HepG2 (cell line): ENCODE measurements around the gene MAMLD1. TPM values are rescaled to one million over a fixed set of nuclear protein-coding genes. Genes with fewer than 3 reads are reported as not detected.
A peak's percentile ranks its signal among the peaks of the same experiment; 100 is the strongest.

Experiments used
- FOXM1 ChIP-seq: sonication (generic); formaldehyde crosslinking; IDR thresholded peaks from 2 replicates; pipeline ENCODE4 v1.5.0; 2020; ENCODE audit warnings: missing genetic modification reagents
- MIER2 ChIP-seq: IDR thresholded peaks from 2 replicates; pipeline ENCODE4 v1.6.1; 2016; ENCODE audit warnings: missing biosample characterization, missing genetic modification reagents
- MIER3 ChIP-seq: IDR thresholded peaks from 2 replicates; pipeline ENCODE4 v1.6.1; 2016; ENCODE audit warnings: missing compliant biosample characterization, borderline replicate concordance
- NKX3-1 ChIP-seq: sonication (generic); formaldehyde crosslinking; IDR thresholded peaks from 2 replicates; pipeline ENCODE4 v1.5.0; 2020; ENCODE audit warnings: missing genetic modification reagents
- PHF20 ChIP-seq: sonication (generic); formaldehyde crosslinking; IDR thresholded peaks from 2 replicates; pipeline ENCODE4 v1.5.0; 2020; ENCODE audit warnings: mild to moderate bottlenecking, missing genetic modification reagents
- SMAD1 ChIP-seq: sonication (generic); formaldehyde crosslinking; IDR thresholded peaks from 2 replicates; pipeline ENCODE4 v1.4.0; 2020; ENCODE audit warnings: missing genetic modification reagents, low read depth, mild to moderate bottlenecking, borderline replicate concordance
- TP53 ChIP-seq: sonication (generic); formaldehyde crosslinking; conservative IDR thresholded peaks from 2 replicates; pipeline ENCODE4 v1.4.0; 2020; ENCODE audit warnings: missing genetic modification reagents
- ZBTB21 ChIP-seq: sonication (generic); formaldehyde crosslinking; IDR thresholded peaks from 2 replicates; pipeline ENCODE4 v1.4.0; 2020; ENCODE audit warnings: missing genetic modification reagents
- ZBTB8A ChIP-seq: sonication (generic); formaldehyde crosslinking; IDR thresholded peaks from 2 replicates; pipeline ENCODE4 v1.4.0; 2020; ENCODE audit warnings: mild to moderate bottlenecking, low read depth, missing genetic modification reagents, borderline replicate concordance
- ZC3H4 ChIP-seq: sonication (generic); formaldehyde crosslinking; IDR thresholded peaks from 2 replicates; pipeline ENCODE4 v1.4.0; 2020; ENCODE audit warnings: missing genetic modification reagents, borderline replicate concordance
- ZNF230 ChIP-seq: sonication (generic); formaldehyde crosslinking; IDR thresholded peaks from 2 replicates; pipeline ENCODE4 v1.4.0; 2020; ENCODE audit warnings: mild to moderate bottlenecking, missing genetic modification reagents
- ZNF232 ChIP-seq: sonication (generic); formaldehyde crosslinking; IDR thresholded peaks from 2 replicates; pipeline ENCODE4 v1.4.0; 2020; ENCODE audit warnings: missing genetic modification reagents, borderline replicate concordance
- ZNF263 ChIP-seq: sonication (generic); formaldehyde crosslinking; IDR thresholded peaks from 2 replicates; pipeline ENCODE4 v1.4.0; 2020; ENCODE audit warnings: missing genetic modification reagents
- ZNF549 ChIP-seq: sonication (generic); formaldehyde crosslinking; IDR thresholded peaks from 2 replicates; pipeline ENCODE4 v1.5.0; 2020; ENCODE audit warnings: missing genetic modification reagents
- ZNF570 ChIP-seq: sonication (generic); formaldehyde crosslinking; IDR thresholded peaks from 2 replicates; pipeline ENCODE4 v1.4.0; 2020; ENCODE audit warnings: mild to moderate bottlenecking, missing genetic modification reagents, borderline replicate concordance
- ZNF572 ChIP-seq: sonication (generic); formaldehyde crosslinking; IDR thresholded peaks from 2 replicates; pipeline ENCODE4 v1.5.1; 2020; ENCODE audit warnings: mild to moderate bottlenecking, missing genetic modification reagents
- ZNF652 ChIP-seq: IDR thresholded peaks from 2 replicates; pipeline ENCODE4 v1.6.1; 2016; ENCODE audit warnings: low read depth, borderline replicate concordance
- ZNF660 ChIP-seq: sonication (generic); formaldehyde crosslinking; IDR thresholded peaks from 2 replicates; pipeline ENCODE4 v1.5.1; 2020; ENCODE audit warnings: mild to moderate bottlenecking, low read depth, missing genetic modification reagents, borderline replicate concordance
- ZNF674 ChIP-seq: sonication (generic); formaldehyde crosslinking; IDR thresholded peaks from 2 replicates; pipeline ENCODE4 v1.5.0; 2020; ENCODE audit warnings: low read depth, mild to moderate bottlenecking, missing genetic modification reagents
- ZNF7 ChIP-seq: IDR thresholded peaks from 2 replicates; pipeline ENCODE4 v1.6.1; 2016; ENCODE audit warnings: missing biosample characterization, missing genetic modification reagents
- ZNF724P ChIP-seq: sonication (generic); formaldehyde crosslinking; IDR thresholded peaks from 2 replicates; pipeline ENCODE4 v1.8.0; 2022; ENCODE audit warnings: missing genetic modification reagents, borderline replicate concordance
- ZNF781 ChIP-seq: sonication (generic); formaldehyde crosslinking; IDR thresholded peaks from 2 replicates; pipeline ENCODE4 v1.5.1; 2020; ENCODE audit warnings: borderline replicate concordance, mild to moderate bottlenecking, missing genetic modification reagents; ENCODE audit errors: not compliant biosample characterization
- polyA plus RNA-seq, 8 experiments: library from polyadenylated mRNA; depleted of rRNA in 3 of 8; stranded (reverse) in 7 of 8; unstranded in 1 of 8; fragments of >200 nt; fragmentation: Illumina TruSeq in 4 of 8; extraction: Trizol in 4 of 8; gene quantifications; 2 replicates each; pipeline versions ENCODE4 v1.2.1 to v1.2.3, GENCODE V29; 2011 to 2016; ENCODE audit warnings: low read depth in 4 of 8, missing spikeins in 1 of 8, mixed read lengths in 1 of 8; ENCODE audit not compliant: insufficient read depth in 1 of 8
- total RNA-seq, 5 experiments: library from RNA; depleted of rRNA; stranded (reverse); fragments of >200 nt; fragmentation: Illumina TruSeq; extraction: Trizol; gene quantifications; 2 replicates each; pipeline ENCODE4 v1.2.3, GENCODE V29; 2016; ENCODE audit warnings: low read depth in 1 of 5
- TF ChIP-seq, protein P1 (sequence below): sonication (generic); formaldehyde crosslinking; IDR thresholded peaks from 2 replicates; pipeline ENCODE4 v1.4.0; 2020; ENCODE audit warnings: missing genetic modification reagents
- TF ChIP-seq, protein P2 (sequence below): sonication (generic); formaldehyde crosslinking; IDR thresholded peaks from 2 replicates; pipeline ENCODE4 v1.4.0; 2020; ENCODE audit warnings: mild to moderate bottlenecking, missing genetic modification reagents
- TF ChIP-seq, protein P3 (sequence below): sonication (generic); formaldehyde crosslinking; IDR thresholded peaks from 2 replicates; pipeline ENCODE4 v1.8.0; 2022; ENCODE audit warnings: missing genetic modification reagents, mild to moderate bottlenecking, moderate library complexity, borderline replicate concordance
- TF ChIP-seq, protein P4 (sequence below): sonication (generic); formaldehyde crosslinking; IDR thresholded peaks from 2 replicates; pipeline ENCODE4 v1.5.0; 2020; ENCODE audit warnings: missing genetic modification reagents, mild to moderate bottlenecking, borderline replicate concordance
- TF ChIP-seq, protein P5 (sequence below): sonication (generic); formaldehyde crosslinking; IDR thresholded peaks from 2 replicates; pipeline ENCODE4 v1.4.0; 2020; ENCODE audit warnings: missing genetic modification reagents

MAMLD1 gene
- total and polyA plus RNA-seq, 2 of the 13 experiments (the other 11 are each of a cell fraction or from before 2014, with no cell fraction given), result not detected

DNA sequence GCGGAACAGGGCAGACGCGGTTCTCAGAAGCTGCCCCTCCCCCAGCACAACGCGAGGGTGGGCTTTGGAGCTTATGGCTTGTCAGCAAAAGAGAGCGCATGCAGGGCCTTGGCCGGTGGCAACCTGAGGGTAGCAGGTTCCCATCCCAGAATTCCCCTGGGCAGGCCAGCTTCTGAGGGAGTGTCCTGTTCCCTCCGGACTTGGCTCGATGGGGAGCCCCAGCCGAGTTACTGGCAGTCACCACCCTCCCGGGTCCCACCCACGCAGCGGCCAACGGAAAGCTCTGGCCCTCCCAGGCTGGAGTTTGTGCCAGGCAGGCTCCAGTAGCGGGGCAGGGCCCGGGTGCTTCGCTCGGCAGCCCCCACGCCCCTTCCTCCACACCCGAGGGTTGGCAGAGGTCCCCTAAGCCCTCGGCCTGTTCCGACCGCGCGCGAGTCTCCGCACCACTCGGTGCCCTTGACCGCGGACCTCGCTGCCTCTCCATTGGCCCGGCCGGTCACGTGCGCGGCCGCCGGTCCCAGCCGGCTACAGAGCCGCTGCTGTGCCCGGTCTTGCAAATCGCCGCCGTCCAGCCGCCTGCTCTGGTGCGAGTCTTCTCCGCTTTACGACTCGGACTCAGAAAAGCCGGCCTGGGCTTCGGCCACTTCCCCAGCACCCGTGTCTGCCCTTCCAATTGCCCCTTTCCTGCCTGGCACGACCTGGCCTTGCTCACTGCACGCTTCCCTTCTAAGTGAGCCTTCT, 184.4 kb downstream of the MAMLD1 start (continued):
- TF ChIP-seq ZNF230 (CRISPR knock-in tag), result no peak
- no peak for TF ChIP-seq ZNF660 (CRISPR knock-in tag)
- TF ChIP-seq, protein P1, sequence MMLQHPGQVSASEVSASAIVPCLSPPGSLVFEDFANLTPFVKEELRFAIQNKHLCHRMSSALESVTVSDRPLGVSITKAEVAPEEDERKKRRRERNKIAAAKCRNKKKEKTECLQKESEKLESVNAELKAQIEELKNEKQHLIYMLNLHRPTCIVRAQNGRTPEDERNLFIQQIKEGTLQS (CRISPR knock-in tag), result no peak
- TF ChIP-seq TP53, result no peak
- no peak for TF ChIP-seq ZNF724P (CRISPR knock-in tag)
- no peak for TF ChIP-seq ZBTB8A (CRISPR knock-in tag)
- no peak for TF ChIP-seq ZNF549
- TF ChIP-seq, protein P2, sequence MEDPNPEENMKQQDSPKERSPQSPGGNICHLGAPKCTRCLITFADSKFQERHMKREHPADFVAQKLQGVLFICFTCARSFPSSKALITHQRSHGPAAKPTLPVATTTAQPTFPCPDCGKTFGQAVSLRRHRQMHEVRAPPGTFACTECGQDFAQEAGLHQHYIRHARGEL, result no peak
- no peak for TF ChIP-seq MIER3 (CRISPR knock-in tag)
- TF ChIP-seq MIER2 (CRISPR knock-in tag), result no peak
- no peak for TF ChIP-seq ZNF570
- TF ChIP-seq SMAD1 (CRISPR knock-in tag), result 0 out of 2 replicates have a peak, but pooled peaks have one; percentile 31
- TF ChIP-seq ZC3H4 (CRISPR knock-in tag), result no peak
- TF ChIP-seq ZNF572 (CRISPR knock-in tag), result no peak
- TF ChIP-seq ZNF232 (CRISPR knock-in tag), result no peak
- no peak for TF ChIP-seq NKX3-1 (CRISPR knock-in tag)
- TF ChIP-seq, protein P3, sequence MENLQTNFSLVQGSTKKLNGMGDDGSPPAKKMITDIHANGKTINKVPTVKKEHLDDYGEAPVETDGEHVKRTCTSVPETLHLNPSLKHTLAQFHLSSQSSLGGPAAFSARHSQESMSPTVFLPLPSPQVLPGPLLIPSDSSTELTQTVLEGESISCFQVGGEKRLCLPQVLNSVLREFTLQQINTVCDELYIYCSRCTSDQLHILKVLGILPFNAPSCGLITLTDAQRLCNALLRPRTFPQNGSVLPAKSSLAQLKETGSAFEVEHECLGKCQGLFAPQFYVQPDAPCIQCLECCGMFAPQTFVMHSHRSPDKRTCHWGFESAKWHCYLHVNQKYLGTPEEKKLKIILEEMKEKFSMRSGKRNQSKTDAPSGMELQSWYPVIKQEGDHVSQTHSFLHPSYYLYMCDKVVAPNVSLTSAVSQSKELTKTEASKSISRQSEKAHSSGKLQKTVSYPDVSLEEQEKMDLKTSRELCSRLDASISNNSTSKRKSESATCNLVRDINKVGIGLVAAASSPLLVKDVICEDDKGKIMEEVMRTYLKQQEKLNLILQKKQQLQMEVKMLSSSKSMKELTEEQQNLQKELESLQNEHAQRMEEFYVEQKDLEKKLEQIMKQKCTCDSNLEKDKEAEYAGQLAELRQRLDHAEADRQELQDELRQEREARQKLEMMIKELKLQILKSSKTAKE (CRISPR knock-in tag), result no peak
- TF ChIP-seq, protein P4, sequence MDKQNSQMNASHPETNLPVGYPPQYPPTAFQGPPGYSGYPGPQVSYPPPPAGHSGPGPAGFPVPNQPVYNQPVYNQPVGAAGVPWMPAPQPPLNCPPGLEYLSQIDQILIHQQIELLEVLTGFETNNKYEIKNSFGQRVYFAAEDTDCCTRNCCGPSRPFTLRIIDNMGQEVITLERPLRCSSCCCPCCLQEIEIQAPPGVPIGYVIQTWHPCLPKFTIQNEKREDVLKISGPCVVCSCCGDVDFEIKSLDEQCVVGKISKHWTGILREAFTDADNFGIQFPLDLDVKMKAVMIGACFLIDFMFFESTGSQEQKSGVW (CRISPR knock-in tag), result no peak
- TF ChIP-seq ZNF781, result no peak
- no peak for TF ChIP-seq FOXM1 (CRISPR knock-in tag)
- TF ChIP-seq PHF20, result no peak
- TF ChIP-seq ZNF674, result no peak
- TF ChIP-seq ZBTB21 (CRISPR knock-in tag), result no peak
- TF ChIP-seq ZNF263 (CRISPR knock-in tag), result no peak
- TF ChIP-seq ZNF7, result no peak
- no peak for TF ChIP-seq ZNF652 (CRISPR knock-in tag)
- TF ChIP-seq, protein P5, sequence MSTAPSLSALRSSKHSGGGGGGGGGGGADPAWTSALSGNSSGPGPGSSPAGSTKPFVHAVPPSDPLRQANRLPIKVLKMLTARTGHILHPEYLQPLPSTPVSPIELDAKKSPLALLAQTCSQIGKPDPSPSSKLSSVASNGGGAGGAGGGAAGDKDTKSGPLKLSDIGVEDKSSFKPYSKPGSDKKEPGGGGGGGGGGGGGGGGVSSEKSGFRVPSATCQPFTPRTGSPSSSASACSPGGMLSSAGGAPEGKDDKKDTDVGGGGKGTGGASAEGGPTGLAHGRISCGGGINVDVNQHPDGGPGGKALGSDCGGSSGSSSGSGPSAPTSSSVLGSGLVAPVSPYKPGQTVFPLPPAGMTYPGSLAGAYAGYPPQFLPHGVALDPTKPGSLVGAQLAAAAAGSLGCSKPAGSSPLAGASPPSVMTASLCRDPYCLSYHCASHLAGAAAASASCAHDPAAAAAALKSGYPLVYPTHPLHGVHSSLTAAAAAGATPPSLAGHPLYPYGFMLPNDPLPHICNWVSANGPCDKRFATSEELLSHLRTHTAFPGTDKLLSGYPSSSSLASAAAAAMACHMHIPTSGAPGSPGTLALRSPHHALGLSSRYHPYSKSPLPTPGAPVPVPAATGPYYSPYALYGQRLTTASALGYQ, result no peak
